PC-9 (cell line): Measurements from ENCODE around the gene TPD52L1. TPM values are rescaled to one million over a fixed set of nuclear protein-coding genes. Genes with fewer than 3 reads are reported as not detected.

Experiments
- BruUV-seq: library from RNA; stranded (reverse); fragments of 400-500 nt; replicated peaks from 2 replicates; lab custom pipeline; 2021; lab: Mats Ljungman, UMichigan
- CTCF ChIA-PET: fragments of 300-600 bp; sonication (Branson Sonifier 250); formaldehyde crosslinking; loops from one replicate; lab custom pipeline; 2022; ENCODE audit warnings: antibody characterized with exemption; lab: Charles Lee
- POLR2A ChIA-PET: fragments of 300-600 bp; sonication (Branson Sonifier 250); formaldehyde crosslinking; loops from one replicate; lab custom pipeline; 2022; ENCODE audit warnings: antibody characterized with exemption; ENCODE audit not compliant: unreplicated experiment; lab: Charles Lee
- DNase-seq, 2 experiments: peaks; one replicate each; pipeline versions ENCODE4 v3.0.0 to v3.0.0-alpha.2; 2015 to 2022; ENCODE audit warnings: mixed read lengths in 1 of 2
- H2AFZ ChIP-seq: fragments of 200-600 bp; sonication (generic); 2 replicates; pipeline ENCODE4 v1.8.1; 2017; ENCODE audit warnings: antibody characterized with exemption
- H3F3A ChIP-seq: fragments of 200-600 bp; sonication (generic); 2 replicates; pipeline ENCODE4 v1.8.1; 2017; ENCODE audit warnings: antibody characterized with exemption, mild to moderate bottlenecking, low read depth; ENCODE audit not compliant: insufficient read depth
- H3K27ac ChIP-seq: fragments of 200-600 bp; sonication (generic); 2 replicates; pipeline ENCODE4 v1.6.1; 2016; ENCODE audit warnings: mixed run types
- H3K27me3 ChIP-seq: fragments of 200-600 bp; sonication (generic); 2 replicates; pipeline ENCODE4 v1.6.1; 2016; ENCODE audit warnings: low read depth, mixed run types; ENCODE audit not compliant: insufficient read depth
- H3K36me3 ChIP-seq: fragments of 200-600 bp; sonication (generic); 2 replicates; pipeline ENCODE4 v1.6.1; 2016; ENCODE audit warnings: low read depth, mixed run types
- H3K4me1 ChIP-seq: fragments of 200-600 bp; sonication (generic); replicated peaks from 2 replicates; pipeline ENCODE4 v1.6.1; 2016; ENCODE audit warnings: mixed run types; ENCODE audit not compliant: insufficient read depth
- H3K4me2 ChIP-seq: fragments of 200-600 bp; sonication (generic); 2 replicates; pipeline ENCODE4 v1.6.1; 2017; ENCODE audit warnings: mixed run types
- H3K4me3 ChIP-seq: fragments of 200-600 bp; sonication (generic); 2 replicates; pipeline ENCODE4 v1.6.1; 2016; ENCODE audit warnings: mixed run types
- H3K79me2 ChIP-seq: fragments of 200-600 bp; sonication (generic); 2 replicates; pipeline ENCODE4 v1.6.1; 2017; ENCODE audit warnings: low read depth, mixed run types
- H3K9me2 ChIP-seq: fragments of 200-600 bp; sonication (generic); 2 replicates; pipeline ENCODE4 v1.8.1; 2017; ENCODE audit warnings: mild to moderate bottlenecking; ENCODE audit not compliant: insufficient read depth
- H3K9me3 ChIP-seq: fragments of 200-600 bp; sonication (generic); 2 replicates; pipeline ENCODE4 v1.8.1; 2016; ENCODE audit warnings: low read depth; ENCODE audit not compliant: insufficient read depth
- H4K20me1 ChIP-seq: fragments of 200-600 bp; sonication (generic); 2 replicates; pipeline ENCODE4 v1.8.1; 2017; ENCODE audit not compliant: insufficient read depth
- CTCF ChIP-seq: fragments of 200-600 bp; sonication (generic); conservative IDR thresholded peaks from 2 replicates; pipeline ENCODE4 v1.6.1; 2017; ENCODE audit warnings: mixed run types, antibody characterized with exemption, mild to moderate bottlenecking, moderate library complexity
- EZH2 ChIP-seq: fragments of 200-600 bp; sonication (generic); IDR thresholded peaks from 2 replicates; pipeline ENCODE4 v1.8.0; 2017; ENCODE audit warnings: antibody characterized with exemption, low read depth
- intact Hi-C: fragments of 100-400 bp; cut with micrococcal nuclease; formaldehyde crosslinking; loops from one replicate; pipeline ENCODE4 v1.10.0; 2022; ENCODE audit not compliant: unreplicated experiment
- total RNA-seq: library from RNA; stranded (reverse); gene quantifications from 2 replicates; pipeline ENCODE4 v1.2.3, GENCODE V29; 2021

Gene TPD52L1
- total RNA-seq, 1 experiment from 2014 or later, result 203 TPM

GRCh38 chr6:125245109-125245508 is 91.5 kb downstream of the TPD52L1 start:
- no peak overlapping the region for H2AFZ ChIP-seq
- TF ChIP-seq CTCF (no peak), EZH2 (no peak)
- peaks cover 36% of the 10 kb centered on the region for H3K36me3 ChIP-seq
- peaks cover 31% of the 10 kb centered on the region for H3K9me3 ChIP-seq
- H4K20me1 ChIP-seq, result no peaks in the 10 kb centered on the region
- TSS peak; percentile 61 for BruUV-seq
- H3K9me2 ChIP-seq, result no peaks in the 10 kb centered on the region
- peaks cover 20% of the 10 kb centered on the region; the same call in 1 of the 2 replicates for H3F3A ChIP-seq
- peaks cover 22% of the 10 kb centered on the region for H3K79me2 ChIP-seq
- H3K4me2 ChIP-seq, result peak overlapping the region; percentile 46
- peak; percentile 17 to 37 for DNase-seq
- intact Hi-C loops, result loop anchor here (1.0 to 2.0 kb wide), 4 partner anchors 28 to 91 kb away; no protein-coding TSS in a partner anchor
- peak overlapping the region; percentile 0; the same call in 1 of the 2 replicates for H3K4me3 ChIP-seq
- peaks cover 32% of the 10 kb centered on the region for H3K4me1 ChIP-seq
- ChIA-PET CTCF (interaction anchor here (1.2 kb wide), 1 partner anchor 43 kb away, joined by 4 read pairs; no protein-coding TSS in a partner anchor), POLR2A (interaction anchor here (0.6 kb wide), 1 partner anchor 92 kb away, joined by 5 read pairs; the partner anchor contains the start of gene TPD52L1)
- H3K27me3 ChIP-seq, result no peaks in the 10 kb centered on the region
- H3K27ac ChIP-seq, result peak overlapping the region; percentile 60

GRCh38 chr6:125245523-125246264 is 92.1 kb downstream of the TPD52L1 start:
- H3K4me2 ChIP-seq, result peak overlapping the region; percentile 46
- peaks cover 25% of the 10 kb centered on the region for H3K9me3 ChIP-seq
- no TSS peak for BruUV-seq

More at GRCh38 chr6:125245523-125246264, 92.1 kb downstream of the TPD52L1 start:
- POLR2A ChIA-PET, result interaction anchor here (0.6 to 0.7 kb wide), 2 partner anchors 70 to 92 kb away, joined by 3 to 5 read pairs; partner anchors contain the start of gene TPD52L1
- Histone ChIP-seq H3F3A (peaks cover 20% of the 10 kb centered on the region; the same call in 1 of the 2 replicates), H3K9me2 (no peaks in the 10 kb centered on the region), H4K20me1 (no peaks in the 10 kb centered on the region), H2AFZ (no peak overlapping the region), H3K27ac (peak overlapping the region; percentile 60), H3K4me1 (peaks cover 32% of the 10 kb centered on the region), H3K36me3 (peaks cover 39% of the 10 kb centered on the region), H3K4me3 (peak overlapping the region; percentile 0; the same call in 1 of the 2 replicates), H3K27me3 (no peaks in the 10 kb centered on the region), H3K79me2 (peaks cover 21% of the 10 kb centered on the region)
- intact Hi-C loops, result loop anchor here (1.0 to 2.0 kb wide), 4 partner anchors 28 to 91 kb away; no protein-coding TSS in a partner anchor
- TF ChIP-seq CTCF, result no peak
- TF ChIP-seq EZH2, result no peak
- peak; percentile 76 to 86 for DNase-seq
- CTCF ChIA-PET, result interaction anchor here (1.2 kb wide), 1 partner anchor 44 kb away, joined by 4 read pairs; no protein-coding TSS in a partner anchor
